ENCODE results near the gene ZBTB8OS.

DNA sequence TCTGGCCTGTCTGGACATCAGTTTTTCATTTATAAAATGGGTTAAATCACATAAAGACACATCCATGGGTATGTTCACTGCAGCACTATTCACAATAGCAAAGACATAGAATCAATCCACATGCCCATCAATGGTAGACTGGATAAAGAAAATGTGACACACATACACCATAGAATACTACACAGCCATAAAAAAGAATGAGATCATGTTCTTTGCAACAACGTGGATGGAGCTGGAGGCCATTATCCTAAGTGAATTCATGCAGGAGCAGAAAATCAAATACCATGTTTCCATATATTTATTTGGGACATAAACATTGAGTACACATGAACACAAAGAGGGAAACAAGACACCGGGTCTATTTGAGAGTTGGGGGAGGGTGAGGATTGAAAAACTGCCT is 28.1 kb downstream of the ZBTB8OS start:
- TF ChIP-seq, protein P1, sequence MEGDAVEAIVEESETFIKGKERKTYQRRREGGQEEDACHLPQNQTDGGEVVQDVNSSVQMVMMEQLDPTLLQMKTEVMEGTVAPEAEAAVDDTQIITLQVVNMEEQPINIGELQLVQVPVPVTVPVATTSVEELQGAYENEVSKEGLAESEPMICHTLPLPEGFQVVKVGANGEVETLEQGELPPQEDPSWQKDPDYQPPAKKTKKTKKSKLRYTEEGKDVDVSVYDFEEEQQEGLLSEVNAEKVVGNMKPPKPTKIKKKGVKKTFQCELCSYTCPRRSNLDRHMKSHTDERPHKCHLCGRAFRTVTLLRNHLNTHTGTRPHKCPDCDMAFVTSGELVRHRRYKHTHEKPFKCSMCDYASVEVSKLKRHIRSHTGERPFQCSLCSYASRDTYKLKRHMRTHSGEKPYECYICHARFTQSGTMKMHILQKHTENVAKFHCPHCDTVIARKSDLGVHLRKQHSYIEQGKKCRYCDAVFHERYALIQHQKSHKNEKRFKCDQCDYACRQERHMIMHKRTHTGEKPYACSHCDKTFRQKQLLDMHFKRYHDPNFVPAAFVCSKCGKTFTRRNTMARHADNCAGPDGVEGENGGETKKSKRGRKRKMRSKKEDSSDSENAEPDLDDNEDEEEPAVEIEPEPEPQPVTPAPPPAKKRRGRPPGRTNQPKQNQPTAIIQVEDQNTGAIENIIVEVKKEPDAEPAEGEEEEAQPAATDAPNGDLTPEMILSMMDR (IDR thresholded peaks at IDR 0.05): no peak
- TF ChIP-seq POLR2A (IDR thresholded peaks at IDR 0.05): no peak

Data from body of pancreas (tissue), 4 donors.